Measurements from ENCODE around the gene MRPS22.
"Not testable (repeated sequence)": the region's sequence is repeated elsewhere in the genome, so short reads cannot be mapped to it uniquely, and the experiment has no call there.

MRPS22 gene

DNA sequence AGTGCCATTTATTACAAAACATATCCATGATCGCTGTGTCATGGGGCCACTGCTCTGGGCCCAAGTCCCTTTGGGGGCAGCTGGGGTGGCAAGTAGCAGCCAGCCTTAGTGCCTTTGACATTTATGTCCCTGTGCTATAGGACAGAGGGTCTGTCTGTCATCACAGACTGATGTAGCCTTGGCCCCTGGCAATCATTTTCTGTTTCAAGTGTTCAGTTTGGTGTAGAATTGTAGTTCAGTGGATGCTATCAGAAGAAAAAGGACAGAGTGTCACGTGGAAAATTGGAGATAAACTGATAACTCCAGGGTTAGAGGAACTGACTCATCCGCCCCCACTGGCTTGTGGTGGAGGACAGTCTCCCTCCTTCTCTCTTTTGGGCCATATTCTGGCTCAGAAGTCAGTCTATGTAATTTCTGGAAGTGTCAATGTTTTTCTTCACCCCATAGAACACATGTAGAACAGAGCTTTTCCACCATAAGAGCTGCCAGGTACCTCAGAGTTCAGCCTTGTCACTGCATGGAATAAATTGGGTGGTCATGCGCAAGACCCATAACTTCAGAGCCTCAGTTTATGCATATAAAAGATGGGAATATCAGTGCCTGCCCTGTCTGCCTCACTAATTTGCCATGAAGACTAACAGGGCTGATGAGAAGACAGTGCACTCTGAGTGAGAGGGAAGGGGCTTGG, 4.5 kb upstream of the MRPS22 start:
- DNase-seq (ENCODE audit: low spot score): no peak

DNA sequence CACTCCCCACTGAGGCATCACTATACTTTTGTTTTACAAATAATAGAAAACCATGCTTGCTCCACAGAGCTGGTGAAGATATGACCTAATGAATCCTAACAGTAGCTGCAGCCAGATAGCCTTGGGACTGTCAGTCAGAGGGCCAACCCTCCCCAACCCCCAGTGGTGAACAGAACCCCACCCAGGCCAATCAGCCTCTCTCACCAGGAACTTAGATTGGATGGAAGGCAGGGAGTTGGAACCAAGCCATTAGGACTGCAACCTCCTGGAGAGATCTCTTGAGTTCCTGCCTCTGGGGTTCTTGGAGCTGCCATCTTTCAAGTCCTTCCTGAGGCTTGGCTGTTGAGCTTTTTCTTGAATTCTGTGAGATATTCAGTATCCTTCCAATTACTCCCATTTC, 3.0 kb upstream of the MRPS22 start:
- DNase-seq (ENCODE audit: low spot score): no peak

DNA sequence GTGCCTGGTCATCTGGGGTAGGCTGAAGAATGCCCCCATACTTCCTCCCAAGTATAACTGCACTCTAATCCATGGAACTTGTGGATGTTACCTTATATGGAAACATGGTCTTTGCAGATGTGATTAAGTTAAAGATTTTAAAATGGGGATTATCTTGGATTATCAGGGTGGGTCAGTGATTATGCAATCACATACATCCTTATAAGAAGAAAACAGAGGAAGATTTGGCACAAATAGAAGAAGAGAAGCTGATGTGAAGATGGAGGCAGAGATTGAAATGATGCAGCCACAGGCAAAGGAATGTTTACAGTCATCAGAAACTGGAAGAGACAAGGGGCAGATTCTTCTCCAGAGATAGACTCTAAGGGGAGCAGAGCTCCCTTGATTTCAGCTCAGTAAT, 1.8 kb upstream of the MRPS22 start:
- no peak for DNase-seq (ENCODE audit: low spot score)

DNA sequence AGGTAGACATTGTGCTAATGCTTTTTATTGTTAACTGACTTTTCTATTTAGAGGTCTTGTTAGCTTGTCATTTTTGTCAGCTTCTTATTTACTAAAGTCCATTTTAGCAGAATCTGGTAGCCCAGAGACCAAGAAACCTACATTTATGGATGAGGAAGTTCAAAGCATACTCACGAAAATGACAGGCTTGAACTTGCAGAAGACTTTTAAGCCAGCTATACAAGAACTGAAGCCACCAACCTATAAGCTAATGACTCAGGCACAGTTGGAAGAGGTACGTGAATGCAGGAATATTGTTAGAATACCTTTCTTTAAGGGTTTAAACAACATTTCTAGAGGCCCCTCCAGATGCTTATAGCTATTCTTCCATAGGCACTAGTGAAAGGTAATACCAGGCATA, 3.0 kb downstream of the MRPS22 start:
- no peak for DNase-seq (ENCODE audit: low spot score)

DNA sequence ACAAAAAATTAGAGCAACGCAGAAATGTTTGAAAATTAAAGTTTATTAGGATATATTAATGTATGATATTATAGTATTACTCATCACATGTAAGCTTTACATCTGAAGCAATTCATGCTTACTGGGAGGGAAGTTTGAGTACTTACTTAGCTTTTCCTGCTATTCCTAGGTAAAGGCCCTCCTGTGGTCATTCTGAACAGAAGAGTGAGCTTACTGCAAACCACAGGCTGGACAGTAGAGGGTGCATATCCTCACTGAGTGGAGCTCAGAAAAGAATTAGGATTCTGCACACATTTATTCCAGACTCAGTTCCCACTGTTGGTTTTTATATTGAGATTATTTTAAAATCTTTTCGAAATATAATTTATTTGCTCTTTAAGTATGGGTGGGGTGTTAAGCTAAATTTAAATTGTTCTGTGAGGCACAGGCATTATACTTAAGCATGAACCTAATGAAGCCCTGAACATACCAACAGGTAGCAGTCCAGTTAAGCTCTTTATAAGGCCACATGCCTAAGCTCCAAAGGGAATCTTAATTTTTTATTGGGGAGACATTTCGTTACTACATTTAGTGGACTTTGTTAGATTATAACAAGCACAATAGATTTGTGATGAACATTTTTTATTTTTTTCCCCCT, 10.2 kb downstream of the MRPS22 start:
- no peak for DNase-seq (ENCODE audit: low spot score)

DNA sequence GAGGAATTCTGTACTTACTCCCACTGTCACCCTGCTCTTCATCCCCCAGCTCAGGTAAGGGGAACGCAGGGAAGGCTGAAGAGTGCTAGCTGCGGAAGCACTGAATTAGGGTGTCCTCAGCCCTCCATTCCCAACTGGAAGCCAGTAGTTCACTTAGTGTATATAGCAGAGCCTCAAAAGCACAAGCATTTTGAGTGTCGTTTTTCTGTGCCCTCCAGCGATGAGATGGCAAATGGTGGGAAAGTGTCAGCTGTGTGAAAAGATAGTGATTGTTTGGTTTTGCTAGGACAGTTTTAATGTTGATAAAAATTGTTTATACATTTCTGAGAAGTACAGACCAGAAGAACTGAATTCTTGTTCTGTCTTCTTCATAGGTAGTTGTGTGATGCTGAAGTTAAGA, 10.8 kb downstream of the MRPS22 start:
- DNase-seq (ENCODE audit: low spot score): no peak

DNA sequence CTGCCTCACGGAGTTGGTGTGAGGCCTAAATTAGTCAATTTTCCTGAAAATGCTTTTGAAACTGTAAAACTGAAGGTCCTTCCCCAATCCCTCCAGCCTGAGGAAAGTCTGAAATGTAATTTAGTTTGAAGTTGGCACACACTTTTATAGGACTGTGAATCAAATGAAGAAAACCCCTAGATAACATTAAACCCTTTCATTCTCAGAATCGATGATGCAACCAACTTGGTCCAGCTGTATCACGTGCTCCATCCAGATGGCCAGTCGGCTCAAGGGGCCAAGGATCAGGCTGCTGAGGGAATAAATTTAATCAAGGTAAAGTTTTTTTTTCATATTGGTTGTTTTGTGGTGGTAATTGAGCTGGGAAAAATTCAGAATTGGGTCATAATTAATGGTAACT, 11.7 kb downstream of the MRPS22 start:
- DNase-seq (ENCODE audit: low spot score): no peak

DNA sequence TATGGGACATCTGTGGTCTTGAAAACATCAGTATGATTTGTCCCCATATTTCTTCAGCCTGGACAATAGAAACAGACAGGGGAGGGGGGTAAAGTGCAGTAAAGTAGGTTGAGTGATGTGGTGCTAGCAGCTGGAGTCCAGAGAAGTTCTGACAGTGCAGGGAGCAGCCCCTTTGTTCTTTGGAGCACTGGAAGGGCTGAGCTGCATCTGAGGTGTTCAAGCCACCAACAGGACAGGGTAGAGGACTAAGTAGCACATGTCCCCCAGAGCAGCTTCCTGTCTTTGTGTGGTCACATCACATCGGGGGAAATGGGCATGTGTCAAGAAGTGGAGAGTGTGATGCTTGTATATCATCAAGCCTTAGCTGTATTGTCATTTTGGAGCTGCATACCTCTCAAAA, 12.1 kb downstream of the MRPS22 start:
- no peak for DNase-seq (ENCODE audit: low spot score)

DNA sequence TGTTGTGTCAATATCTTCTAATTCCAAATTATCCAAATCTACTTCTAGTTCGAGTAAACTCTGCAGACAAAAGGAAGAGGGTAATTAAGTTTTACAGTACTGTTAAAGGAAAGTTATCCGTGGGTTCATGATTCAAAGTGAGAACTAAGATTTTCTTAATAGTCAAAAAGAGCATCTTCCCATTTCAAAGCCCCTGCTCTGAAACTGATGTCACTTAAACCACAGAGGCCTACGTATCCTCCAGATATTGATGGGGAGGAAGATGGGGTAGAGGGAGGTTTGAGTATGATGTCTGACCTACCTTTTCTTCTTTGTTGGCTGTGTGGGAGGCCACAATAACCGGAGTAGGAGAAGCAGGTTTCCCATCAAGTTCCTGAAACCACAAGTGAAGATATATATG, 14.1 kb downstream of the MRPS22 start:
- DNase-seq (ENCODE audit: low spot score): no peak

DNA sequence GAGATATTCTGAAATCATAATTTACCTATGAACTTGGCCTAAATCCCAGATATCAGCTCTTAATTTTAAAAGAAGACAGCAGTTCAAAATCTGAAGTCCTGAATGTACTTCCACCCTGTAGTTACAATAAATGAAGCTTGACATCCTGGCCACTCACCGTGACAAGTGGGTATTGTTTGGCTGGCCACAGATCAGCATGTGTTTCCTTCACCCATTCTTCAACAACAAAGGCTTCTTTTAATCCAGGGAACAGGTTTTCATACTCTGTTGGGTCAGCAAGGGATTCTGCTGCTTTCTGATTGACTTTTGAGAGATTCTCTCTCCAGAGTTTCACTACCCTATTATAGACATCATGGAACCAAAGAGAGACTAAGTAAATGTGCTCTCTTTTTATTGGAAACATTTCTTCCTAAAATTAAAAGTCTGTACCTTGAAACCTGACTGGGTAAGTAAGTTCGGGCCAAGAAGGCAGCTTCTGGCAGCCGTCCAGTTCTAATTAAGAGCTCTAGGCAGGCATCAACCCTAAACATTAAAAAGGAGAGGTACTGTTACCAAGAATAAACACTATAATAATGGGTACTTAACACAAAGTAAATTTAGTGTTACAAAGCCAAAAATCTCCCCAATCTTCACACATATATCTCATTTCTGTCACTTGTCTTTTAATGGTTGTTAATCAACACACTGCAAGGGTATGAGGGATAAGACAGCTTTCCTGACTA, 15.2 kb downstream of the MRPS22 start:
- no peak for DNase-seq (ENCODE audit: low spot score)

DNA sequence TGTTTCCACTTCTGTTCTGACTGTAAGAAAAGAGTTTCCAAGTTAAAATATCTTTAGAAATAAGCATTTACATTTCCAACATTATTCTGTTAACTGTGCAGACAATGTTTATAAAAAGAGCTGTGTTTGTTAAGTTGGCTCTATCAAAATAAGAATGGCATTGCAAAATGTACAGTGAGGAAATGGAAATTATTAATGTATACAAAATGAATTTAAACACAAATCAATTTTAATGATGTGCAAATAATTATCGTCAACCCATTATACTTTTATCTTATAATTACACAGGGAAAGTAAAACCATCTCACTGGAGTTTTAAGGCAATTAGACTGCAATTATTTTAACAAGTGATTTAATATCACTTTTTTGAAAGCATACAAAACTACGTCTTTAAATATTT, 17.5 kb downstream of the MRPS22 start:
- DNase-seq (ENCODE audit: low spot score): no peak

DNA sequence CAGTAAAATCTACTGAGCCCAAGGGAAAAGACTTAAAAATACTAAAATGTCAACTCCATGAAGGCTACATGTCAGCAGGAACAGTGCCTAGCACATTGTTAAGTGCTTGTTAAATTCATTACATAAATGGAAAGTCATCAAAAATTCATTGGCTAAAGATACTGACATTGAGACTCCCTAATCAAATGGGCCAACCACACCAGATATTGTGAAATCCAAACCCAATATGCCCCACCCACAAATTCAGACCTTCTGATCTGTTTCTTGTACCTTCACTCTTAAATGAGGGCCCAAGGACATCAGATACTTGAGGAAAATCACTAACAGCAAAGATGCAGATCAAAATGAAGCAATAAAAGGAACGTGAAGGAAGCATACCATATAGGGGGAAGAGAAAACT, 20.7 kb downstream of the MRPS22 start:
- no peak for DNase-seq (ENCODE audit: low spot score)

DNA sequence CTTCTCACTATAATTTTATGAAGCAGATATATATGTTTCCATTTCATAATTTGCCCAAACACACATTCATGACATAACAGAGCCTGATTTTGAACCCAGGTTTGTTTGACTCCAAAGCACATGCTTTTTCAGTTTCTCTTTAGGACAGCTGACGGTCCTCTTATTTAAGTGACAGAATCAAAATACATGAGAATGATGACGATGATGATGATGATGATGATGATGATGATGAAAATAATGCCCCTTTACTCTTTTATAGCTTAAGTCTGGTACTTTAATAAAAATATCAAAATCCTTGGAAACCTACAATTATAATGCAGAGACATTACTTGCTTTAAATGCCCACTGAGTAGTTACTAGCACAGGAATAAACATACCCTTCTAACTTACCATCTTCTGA, 30.3 kb downstream of the MRPS22 start:
- no peak for DNase-seq (ENCODE audit: low spot score)

DNA sequence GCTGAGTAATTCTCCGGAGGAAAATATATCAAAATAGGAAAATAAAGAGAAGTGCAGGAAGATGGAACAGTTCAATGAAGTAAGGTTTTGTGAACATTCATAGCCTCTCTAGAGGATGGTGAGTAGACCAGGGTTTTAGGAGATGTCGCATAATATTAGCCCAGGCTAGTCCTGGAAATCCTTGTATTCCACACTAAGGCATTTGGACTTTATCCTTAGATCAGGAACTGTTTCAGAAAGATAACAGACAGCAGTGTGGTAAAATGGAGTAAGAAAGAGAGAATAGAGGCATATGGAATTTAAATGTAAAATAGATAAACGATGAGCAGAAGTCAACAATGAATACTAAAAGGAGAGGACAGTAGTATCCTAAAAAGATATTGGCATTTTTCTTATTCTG, 33.6 kb downstream of the MRPS22 start:
- no peak for DNase-seq (ENCODE audit: low spot score)

DNA sequence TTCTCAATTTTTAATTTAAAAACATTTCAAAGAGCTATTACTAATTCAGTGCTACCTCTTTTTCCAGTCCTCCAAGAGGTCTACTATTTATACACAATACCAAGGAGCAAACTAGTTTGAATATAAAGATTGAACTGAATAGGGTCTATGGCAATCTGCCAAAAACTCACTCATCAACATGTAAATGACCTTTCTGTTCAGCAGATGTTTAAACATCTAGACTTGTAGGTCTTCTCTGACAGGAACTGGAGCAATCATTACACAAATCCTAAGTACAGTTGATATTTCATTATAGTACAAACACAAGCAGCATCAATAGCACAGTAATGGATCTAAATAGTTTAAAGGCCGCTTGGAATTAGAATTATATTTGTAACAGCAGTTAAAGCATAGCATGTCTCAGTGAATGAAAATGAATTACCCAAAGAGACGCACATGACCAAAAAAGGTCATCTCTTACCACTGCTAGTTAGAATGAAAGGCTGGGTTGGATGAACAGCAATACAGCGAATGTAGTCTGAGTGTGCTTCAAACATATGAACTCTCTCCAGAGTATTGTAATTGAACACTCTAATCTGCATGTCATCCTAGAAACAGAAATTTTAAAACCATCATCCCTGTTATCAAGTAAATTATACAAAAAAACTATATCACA, 34.9 kb downstream of the MRPS22 start:
- DNase-seq (ENCODE audit: low spot score): no peak

DNA sequence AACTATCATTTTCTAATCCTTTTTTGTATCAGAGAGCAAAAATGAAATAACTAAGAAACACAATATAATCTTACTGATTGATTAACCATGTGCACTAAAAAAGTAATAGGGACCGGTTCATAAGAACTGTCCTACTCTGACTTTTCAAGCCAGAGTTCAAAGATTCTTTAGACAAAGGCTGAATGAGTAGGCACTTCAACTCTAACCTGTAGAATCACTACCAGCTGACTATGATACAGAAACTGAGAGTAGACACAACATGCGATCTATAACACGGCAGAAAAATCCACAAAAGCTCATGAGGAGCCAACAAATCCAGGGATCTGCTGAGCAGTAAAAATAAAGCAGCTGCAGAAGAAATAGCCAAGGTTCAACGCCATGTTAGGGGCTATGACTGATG, 36.8 kb downstream of the MRPS22 start:
- no peak for DNase-seq (ENCODE audit: low spot score)

DNA sequence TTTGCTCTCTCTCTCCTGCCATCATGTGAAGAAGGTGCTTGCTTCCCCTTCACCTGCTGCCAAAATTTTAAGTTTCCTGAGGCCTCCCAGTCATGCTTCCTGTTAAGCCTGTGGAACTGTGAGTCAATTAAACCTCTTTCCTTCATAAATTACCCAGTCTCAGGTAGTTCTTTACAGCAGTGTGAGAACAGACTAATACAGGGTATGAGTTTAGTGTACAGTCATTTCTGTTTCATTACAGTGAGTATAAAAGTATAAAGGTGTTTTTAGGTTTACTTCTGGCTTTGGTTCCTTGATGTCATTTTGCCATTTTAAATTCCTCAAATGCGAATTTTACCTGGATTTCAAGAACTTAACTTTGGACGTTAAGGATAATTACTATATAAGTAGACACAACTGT, 38.5 kb downstream of the MRPS22 start:
- not testable (repeated sequence) for DNase-seq (ENCODE audit: low spot score)

DNA sequence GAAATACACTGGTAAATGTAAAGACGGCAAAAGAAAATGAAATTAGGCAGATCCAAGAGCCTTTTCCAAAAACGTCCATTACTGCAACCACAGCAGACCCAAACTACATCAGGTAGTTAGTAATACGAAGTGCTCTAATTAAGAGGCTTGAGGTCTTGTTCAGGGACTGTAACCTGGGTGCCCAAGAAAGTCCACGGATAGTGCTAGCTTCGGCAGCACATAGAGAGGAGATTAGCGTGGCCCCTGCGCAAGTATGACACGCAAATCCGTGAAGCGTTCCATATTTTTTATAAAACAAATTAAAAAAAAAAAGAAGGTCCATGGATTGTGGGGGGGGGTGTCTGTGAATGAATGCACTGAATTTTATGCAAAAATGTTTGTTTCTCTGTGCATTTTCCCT, 44.3 kb downstream of the MRPS22 start:
- no peak for DNase-seq (ENCODE audit: low spot score)

DNA sequence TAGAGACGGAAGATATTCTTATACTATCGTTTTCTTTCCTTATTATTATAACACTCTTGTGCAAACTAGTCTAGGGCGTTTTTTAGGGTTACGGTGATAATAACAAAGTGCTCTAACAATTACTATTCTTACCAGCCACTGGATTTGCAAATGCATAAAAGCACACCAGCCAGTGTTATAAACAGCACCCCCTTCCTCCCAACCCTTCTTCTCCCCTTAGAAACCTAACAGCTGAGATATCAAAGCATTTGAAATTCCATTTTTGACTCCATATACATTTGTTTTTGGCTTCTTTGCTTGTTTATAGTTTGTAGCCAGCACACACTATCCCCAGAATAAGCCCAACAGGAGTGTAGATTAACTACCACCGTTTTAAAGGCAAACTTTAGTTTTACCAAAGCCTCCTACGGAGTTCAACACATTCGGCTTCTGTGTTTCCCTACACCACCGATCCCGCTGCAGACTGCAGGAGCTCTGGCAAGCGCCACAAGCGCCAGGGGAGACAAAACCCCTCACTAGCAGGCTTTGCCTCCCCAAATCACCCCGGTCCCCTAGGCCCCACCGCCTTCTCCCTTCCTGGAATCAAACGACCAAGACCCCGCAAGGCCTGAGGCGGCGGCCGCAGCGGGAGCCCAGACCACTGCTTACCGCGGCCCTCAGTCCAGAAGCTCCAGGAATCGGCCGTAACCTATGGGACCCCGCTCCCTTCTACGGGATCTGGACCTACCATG, 45.2 kb downstream of the MRPS22 start:
- no peak for DNase-seq (ENCODE audit: low spot score)

DNA sequence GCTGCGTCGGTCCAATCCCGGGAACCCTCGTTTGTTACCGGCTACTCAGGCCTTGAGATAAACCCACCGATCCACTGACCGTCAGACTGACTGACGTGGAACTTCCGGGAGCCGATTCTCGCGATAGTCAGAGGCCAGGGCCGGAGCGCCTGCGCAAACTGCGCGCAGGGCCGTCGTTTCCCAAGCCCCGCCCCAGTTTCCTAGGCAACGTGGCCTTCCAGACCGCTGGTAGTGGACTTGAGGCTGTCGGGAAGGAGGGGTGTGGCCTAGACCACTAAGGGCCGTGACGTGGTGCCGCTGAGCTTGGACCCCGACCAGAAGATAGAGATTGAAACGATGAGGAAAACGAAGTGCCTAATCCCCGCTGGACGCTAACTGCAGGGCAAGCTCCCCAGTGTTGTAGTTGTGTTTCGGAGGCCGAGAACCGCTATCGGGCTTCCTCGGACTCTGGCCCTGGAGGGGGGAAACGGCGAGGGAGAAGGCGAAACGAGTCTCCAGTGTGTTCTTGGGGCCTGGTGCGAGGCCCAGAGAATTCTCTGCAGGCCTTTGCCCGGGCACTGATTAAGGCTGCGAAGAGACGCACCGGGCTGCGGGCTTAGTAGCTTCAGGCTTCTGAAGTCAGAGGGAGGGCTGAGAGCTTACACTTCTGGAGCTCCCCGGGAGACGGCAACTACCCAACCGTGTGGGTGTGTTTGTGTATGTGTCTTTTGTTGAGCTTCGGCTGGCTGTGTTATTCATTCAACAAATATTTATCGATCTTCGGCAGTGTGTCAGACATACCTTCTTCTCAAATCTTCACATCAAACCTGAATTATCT, 45.9 kb downstream of the MRPS22 start, which contains the start of gene COPB2:
COPB2 (minus strand) TSS at position 96 of the 817 bp plus-strand sequence. CDS start 97 bp downstream, outside the sequence.
- DNase-seq (ENCODE audit: low spot score): peak; percentile 100

DNA sequence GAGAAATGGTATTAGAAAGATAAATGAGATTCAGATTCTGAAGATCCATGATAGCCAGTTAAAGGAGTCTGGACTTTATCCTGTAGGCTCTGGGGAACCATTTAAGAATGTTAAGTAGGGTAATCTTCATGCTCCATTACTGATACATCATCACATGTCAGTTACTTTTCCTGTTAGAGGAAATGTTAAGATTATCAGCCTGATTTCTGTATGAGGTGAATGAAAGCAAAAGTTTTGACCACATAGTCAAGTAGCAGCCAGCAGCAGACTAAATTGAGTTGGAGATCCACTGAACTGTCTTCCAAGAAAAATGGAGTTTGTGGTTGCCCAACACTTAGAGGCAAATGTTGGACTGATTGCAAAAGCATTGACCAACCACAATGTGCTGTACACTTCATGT, 50.3 kb downstream of the MRPS22 start:
- no peak for DNase-seq (ENCODE audit: low spot score)
